ENCODE data around the gene OR2J1.
"Not testable (repeated sequence)": the region's sequence is repeated elsewhere in the genome, so short reads cannot be mapped to it uniquely, and the experiment has no call there.

OR2J1 gene

GRCh38 chr6:29099190-29099589 lies at the start of gene OR2J1:
TSS of gene OR2J1 (plus strand) at chr6:29099490. CDS start at chr6:29100943, 1,453 bp downstream.
- no peak for DNase-seq (ENCODE audit: low spot score)

- DNase-seq (ENCODE audit: low spot score) = no peak
Measured at GRCh38 chr6:29051680-29052079, 47.6 kb upstream of the OR2J1 start.

- DNase-seq (ENCODE audit: low spot score) = no peak
Measured at GRCh38 chr6:29071831-29072723, 27.2 kb upstream of the OR2J1 start.

GRCh38 chr6:29079203-29079602 lies 20.1 kb upstream of the OR2J1 start:
- DNase-seq (ENCODE audit: low spot score) = no peak

- no peak for DNase-seq (ENCODE audit: low spot score)
Measured at GRCh38 chr6:29081312-29081711, 18.0 kb upstream of the OR2J1 start.

GRCh38 chr6:29082457-29082856 lies 16.8 kb upstream of the OR2J1 start:
- no peak for DNase-seq (ENCODE audit: low spot score)

GRCh38 chr6:29087213-29087612 lies 12.1 kb upstream of the OR2J1 start, which contains the start of gene OR2B3:
TSS of gene OR2B3 (minus strand) at chr6:29087313. CDS start at chr6:29087248, 65 bp downstream.
- no peak for DNase-seq (ENCODE audit: low spot score)

GRCh38 chr6:29092957-29093356 lies 6.3 kb upstream of the OR2J1 start:
- no peak for DNase-seq (ENCODE audit: low spot score)

- no peak for DNase-seq (ENCODE audit: low spot score)
Measured at GRCh38 chr6:29097803-29098202, 1.5 kb upstream of the OR2J1 start.

GRCh38 chr6:29107758-29108157 lies 8.5 kb downstream of the OR2J1 start, which contains the start of gene OR2J3:
TSS of gene OR2J3 (plus strand) at chr6:29108058. CDS start at chr6:29111891, 3,833 bp downstream.
- DNase-seq (ENCODE audit: low spot score) = no peak

- no peak for DNase-seq (ENCODE audit: low spot score)
Measured at GRCh38 chr6:29112135-29112534, 12.8 kb downstream of the OR2J1 start.

GRCh38 chr6:29114964-29115363 lies 15.7 kb downstream of the OR2J1 start:
- DNase-seq (ENCODE audit: low spot score) = not testable (repeated sequence)

GRCh38 chr6:29129326-29130012 lies 30.2 kb downstream of the OR2J1 start:
- no peak for DNase-seq (ENCODE audit: low spot score)

- DNase-seq (ENCODE audit: low spot score) = no peak
Measured at GRCh38 chr6:29130644-29131043, 31.4 kb downstream of the OR2J1 start.

- no peak for DNase-seq (ENCODE audit: low spot score)
Measured at GRCh38 chr6:29131691-29132090, 32.4 kb downstream of the OR2J1 start.

GRCh38 chr6:29137724-29138123 lies 38.4 kb downstream of the OR2J1 start:
- DNase-seq (ENCODE audit: low spot score) = no peak

GRCh38 chr6:29141606-29142005 lies 42.3 kb downstream of the OR2J1 start:
- no peak for DNase-seq (ENCODE audit: low spot score)

GRCh38 chr6:29142309-29142708 lies 43.0 kb downstream of the OR2J1 start:
- DNase-seq (ENCODE audit: low spot score) = no peak

GRCh38 chr6:29146179-29146578 lies 46.9 kb downstream of the OR2J1 start:
- no peak for DNase-seq (ENCODE audit: low spot score)

GRCh38 chr6:29147074-29147473 lies 47.8 kb downstream of the OR2J1 start:
- no peak for DNase-seq (ENCODE audit: low spot score)

- not testable (repeated sequence) for DNase-seq (ENCODE audit: low spot score)
Measured at GRCh38 chr6:29149444-29149843, 50.2 kb downstream of the OR2J1 start.

Measured in globus pallidus (tissue), 1 donor.